Effector CD4-positive, alpha-beta T cell (primary cell): ENCODE data around the gene HSPA13.
"Not testable (repeated sequence)": the region's sequence is repeated elsewhere in the genome, so short reads cannot be mapped to it uniquely, and the experiment has no call there.

ENCODE experiments used
- DNase-seq: peaks from one replicate; pipeline ENCODE4 v3.0.0-alpha.2; 2020
- total RNA-seq: gene quantifications from one replicate; lab custom pipeline; 2026; lab: John Stamatoyannopoulos, UW

The HSPA13 gene, protein sequence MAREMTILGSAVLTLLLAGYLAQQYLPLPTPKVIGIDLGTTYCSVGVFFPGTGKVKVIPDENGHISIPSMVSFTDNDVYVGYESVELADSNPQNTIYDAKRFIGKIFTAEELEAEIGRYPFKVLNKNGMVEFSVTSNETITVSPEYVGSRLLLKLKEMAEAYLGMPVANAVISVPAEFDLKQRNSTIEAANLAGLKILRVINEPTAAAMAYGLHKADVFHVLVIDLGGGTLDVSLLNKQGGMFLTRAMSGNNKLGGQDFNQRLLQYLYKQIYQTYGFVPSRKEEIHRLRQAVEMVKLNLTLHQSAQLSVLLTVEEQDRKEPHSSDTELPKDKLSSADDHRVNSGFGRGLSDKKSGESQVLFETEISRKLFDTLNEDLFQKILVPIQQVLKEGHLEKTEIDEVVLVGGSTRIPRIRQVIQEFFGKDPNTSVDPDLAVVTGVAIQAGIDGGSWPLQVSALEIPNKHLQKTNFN
- 49.7 reads per million, percentile 68 among the genes with 10 or more reads in this experiment for total RNA-seq

DNA sequence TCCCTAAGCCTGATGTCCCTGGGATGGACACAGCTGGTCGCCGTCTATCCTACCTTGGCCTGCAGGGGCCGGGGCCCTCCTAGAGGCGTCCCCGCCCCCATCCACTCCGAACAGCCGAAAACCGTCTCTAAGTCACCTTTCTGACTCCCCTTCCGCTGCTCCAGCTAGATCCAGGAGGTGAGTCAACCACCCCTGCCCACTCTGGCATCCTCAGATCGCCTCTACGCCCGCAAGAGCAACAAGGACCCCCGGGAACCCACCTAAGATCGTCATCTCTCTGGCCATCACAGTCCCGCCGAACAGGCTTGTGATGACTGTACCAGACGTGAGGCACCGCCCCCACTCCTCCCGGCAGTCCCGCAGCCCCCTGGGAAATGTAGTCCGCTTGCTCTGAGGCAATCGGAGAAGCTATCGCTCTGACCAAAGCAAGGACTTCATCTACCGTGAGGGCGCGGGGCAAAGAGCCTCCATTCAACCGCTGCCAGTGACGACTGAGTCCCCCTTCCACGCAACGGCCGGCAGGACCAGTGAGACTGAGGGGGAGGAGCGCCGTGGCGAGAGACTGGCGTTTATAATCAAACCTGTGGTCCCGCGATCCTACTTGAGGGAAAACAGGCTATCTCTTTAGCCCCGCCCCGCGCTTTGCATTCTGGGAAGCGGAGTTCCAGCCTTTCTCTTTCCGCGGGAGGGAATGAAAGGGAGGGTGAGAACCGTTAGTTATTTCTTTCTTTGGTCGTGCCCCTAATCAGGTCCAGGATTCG, at the start of gene HSPA13:
Gene HSPA13 (minus strand): TSS at position 312 of the 761 bp plus-strand sequence. CDS start 27 bp downstream, at position 285.
- peak; percentile 99 for DNase-seq

DNA sequence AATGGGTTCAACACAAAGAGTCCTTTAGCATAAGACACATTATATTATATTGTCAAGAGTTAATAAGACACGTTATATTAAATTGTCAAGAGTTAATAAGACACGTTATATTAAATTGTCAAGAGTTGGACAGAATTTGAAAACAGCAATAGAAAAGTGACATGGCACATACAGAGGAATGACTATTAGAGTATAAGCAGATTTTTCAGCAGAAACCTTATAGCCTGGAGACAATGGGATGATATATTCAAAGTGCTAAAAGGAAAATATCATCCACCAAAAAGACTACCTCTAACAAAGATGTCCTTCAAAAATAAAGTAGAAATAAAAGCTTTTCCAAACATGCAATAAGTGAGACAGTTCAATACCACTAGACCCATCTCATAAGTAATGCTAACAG, 36.0 kb upstream of the HSPA13 start:
- no peak for DNase-seq

DNA sequence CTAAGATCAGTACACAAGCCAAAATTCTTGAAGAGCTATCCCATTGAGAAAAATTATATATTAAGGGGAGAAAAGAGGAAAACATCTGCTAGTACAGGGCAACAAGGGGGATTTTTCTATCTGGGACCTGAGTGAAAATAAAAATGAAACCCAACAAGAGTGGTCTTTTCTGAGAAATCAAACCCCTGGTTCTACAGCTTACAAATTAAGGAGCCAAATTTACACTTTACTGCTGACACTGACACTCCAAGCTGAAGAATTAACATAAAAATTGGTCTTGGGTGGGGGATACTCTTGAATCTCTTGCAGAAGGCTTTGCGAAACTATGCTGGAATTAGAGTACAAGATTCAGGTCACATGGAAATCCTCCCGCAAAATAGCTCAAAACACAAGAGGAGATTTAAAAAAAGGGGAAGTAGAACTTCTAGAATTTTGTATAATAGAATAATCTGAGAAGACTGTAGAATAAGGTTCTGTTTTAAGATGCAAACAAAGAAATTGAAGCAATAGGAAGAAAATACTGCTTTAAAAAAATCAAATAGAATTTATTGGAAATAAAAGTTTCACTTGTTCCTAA, 32.1 kb upstream of the HSPA13 start:
- DNase-seq, result no peak

DNA sequence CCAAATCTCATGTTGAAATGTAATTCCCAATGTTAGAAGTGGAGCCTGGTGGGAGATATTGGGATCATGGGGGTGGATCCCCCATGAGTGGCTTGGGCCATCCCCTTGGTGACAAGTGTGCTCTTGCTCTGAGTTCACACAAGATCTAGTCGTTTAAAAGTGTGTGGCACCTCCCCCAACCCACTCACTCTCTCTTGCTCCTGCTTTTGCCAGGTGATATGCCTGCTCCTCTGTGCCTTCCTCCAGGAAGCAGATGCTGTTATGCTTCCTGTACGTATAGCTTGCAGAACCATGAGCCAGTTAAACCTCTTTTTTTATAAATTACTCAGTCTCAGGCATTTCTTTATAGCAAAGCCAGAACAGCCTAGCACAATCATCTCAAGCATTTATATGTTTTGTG, 23.0 kb upstream of the HSPA13 start:
- no peak for DNase-seq

DNA sequence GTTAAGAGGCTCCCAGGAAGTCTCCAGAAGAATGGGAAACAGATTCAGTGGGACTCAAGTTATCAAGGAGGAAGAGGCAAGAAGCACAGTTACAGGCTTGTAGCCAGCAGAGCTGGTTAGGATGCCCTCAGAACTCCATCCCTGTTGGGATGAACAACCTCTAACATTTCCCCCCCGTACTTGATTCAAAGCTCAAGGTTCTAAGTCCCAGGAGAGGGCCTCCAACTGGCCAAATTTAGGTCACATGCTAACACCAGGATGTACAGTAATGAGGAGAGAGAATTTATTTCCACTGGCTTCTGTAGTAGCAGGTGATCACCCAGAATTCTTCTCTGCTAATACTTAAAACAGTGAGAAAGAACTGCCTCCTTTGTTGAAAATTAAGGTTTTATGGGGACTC, 22.3 kb upstream of the HSPA13 start:
- no peak for DNase-seq

DNA sequence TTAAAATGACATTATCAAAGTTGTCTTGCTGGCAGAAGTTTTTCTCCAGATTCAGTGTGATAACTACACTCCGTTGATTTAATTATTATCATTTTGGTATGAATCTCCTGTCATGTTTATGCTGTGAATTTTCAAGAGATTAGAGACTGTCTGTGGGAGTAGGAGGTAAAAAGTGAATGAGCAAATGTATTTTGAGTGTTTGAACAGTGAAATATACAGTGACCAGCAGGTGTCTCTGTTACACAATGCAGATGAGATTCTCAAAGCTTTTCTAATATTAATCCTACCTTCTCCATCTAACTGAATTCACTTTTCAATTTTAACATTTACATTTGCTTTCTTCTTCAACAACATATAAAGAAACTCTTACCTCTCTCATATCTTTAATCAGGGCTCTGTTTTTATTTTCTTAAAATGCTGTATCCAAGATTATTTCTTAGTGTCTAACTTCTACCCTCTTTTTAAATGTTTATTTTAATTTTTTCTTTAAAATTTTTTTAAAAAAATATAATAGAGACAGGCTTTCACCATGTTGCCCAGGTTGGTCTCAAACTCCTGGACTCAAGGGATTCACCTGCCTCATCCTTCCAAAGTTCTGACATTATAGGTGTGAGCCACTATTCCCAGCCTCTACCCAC, 20.9 kb upstream of the HSPA13 start:
- no peak for DNase-seq

DNA sequence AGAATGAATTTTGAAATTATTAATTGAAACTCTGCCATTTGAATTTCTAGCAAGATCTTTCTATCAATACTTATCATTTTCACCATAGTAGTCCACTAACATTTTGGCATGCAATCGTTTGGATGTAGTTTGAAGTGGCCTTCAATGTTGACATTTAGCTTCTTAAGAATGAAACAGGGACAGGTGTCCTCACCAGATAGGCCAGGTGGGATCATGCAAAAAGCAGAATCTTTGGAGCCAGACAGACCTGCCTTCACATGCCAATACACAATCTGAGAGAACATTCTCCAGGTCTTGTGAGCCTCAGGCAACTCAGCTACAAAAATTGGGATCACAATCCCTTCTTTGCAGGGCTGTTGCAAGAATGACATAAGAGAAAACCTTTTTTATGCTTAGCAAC, 18.3 kb upstream of the HSPA13 start:
- no peak for DNase-seq

DNA sequence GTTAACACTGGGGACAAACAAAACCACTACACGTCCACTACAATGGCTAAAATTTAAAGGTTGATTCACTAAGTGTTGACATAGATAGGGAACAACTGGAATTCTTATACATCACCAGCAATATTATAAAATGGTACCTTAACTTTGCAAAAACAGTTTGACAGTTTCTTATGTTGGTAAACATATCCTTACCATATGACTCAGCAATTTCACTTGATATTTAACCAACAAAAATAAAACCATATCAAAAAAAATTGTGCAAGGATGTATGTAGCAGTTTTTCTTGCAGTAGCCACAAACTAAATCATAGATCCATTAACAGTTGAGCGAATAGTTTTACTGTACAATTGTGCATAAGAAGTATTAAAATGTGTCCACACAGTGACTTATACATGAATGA, 5.3 kb upstream of the HSPA13 start:
- DNase-seq, result no peak

DNA sequence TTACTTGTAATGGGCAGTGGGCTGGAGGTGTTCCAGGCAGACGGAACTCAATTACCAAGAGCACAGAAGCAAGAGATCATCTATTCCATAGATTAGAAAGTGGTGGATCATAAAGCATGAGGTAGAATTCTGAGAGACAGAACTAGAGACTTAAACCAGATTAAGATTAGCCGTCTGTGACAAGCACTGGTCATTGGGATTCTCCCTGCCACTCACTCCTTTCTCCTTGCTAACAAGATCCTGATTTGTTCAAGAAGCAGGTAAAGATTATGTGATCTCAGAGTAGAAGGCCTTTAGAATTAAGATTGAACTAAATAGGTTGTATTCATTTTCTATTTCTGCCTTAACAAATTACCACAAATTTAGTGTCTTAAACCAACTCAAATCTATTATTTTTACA, 1.5 kb upstream of the HSPA13 start:
- no peak for DNase-seq

DNA sequence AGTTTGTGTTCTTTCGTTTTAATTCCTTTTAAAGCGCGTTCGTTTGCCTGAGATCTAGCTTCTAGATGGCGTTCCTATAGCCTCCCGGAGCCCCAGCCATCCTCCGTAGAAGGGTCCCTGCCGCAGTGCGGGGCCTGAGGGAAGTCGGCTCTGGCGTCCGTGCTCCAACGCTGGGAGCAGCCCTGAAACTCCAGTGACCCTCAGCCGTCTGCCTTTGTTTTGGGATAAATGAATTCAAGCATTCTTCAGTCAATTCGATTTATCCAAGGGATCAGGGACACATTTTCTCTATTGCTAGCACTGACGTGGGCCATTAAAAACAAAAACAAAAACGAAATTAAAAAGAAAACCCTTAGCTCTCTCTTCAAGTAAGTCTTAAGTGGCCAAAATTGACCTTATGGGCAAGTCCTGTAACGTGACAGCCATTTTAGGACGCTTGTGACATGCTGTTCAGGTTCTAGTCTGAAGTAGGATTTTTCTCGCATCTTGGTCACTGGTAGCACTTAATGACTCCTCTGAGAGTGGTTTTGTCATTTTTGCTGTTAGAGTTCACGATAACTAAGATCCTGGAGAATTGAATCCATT, 742 bp upstream of the HSPA13 start:
- DNase-seq, result no peak

DNA sequence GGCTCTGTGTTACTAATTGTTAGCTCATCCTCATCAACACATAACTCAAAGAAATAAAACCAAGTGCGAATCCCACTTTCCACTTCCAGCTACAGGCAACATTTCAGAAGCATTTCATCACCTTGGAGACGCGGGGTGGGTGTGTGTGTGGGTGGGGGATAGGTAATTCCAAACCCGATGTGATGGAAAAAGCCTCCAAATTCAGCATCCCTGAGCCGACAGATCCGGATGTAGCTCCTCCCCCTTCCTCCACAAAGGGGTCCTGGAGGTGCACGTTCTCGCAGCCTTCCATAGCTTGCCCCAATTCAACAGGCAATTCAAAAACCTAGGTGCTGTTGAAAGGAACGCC, 486 bp downstream of the HSPA13 start:
- DNase-seq, result no peak

DNA sequence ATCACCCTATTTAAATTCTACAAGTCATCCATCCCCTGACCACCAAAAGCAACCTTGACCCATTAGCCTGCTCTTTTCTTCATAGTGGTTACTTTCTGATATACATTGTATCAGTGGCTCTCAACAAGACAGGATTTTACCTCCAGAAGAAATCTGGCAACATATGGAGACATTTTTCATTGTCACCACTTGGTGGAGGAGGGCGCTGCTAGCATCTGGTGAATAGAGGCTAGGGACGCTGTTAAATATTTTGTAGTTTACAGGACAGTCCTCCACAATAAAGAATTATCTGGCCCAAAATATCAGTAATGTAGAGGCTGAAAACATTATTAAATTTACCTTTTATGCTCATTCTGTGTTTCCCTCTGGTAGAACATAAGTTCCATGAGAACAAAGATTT, 6.1 kb downstream of the HSPA13 start:
- DNase-seq, result no peak

DNA sequence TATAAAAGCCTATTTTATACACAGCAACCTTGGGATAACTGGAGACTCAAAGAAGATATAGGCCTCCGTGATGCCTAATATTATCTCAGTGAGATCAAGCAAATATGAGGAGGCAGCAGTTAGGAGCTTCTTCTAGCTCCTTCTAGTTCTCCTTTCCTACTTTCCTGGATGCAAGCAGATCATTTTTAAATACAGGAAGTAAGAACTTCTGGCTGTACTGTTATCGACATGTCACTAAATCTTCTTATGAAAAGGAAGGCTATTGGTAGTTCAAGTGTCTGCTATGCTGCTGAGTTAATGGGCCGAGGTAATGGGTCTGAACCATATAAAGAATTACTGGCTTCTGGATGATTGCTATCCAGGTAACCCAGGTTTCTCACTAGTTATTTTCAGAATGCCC, 15.9 kb downstream of the HSPA13 start:
- DNase-seq, result no peak

DNA sequence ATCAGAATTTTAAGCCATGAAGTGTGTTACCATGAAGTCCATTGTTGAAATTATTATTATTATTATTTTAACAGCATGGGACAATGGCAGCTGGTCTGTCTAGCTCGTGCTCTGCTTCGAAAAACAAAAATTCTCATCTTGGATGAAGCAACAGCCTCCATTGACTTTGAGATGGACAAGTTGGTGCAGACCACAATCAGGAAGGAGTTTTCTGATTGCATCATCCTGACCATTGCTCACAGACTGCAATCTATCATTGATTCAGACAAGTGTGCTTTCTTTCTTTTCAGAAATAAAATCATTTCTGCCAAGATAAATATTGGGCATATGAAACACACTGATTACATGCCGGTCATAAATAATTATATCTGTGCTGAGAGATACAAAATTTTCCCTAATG, 21.0 kb downstream of the HSPA13 start:
- no peak for DNase-seq

DNA sequence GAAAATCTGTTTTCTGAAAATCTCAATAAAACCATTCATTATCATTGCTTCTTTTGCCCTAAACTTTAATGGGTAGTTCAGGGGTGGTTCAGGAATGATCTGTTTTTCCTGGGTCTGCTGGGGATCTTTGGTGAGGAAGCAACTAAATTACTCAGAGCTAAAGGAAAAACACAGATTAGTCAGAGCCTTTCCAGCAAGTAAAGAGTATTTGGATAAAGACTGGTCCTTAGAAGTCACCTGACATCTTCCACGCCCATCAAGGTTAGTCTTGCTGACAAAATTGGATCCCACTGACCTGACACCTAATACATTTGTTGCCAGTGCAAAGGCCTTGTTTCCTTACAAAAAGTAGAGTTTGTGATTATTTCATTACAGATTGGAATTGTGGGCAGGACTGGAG, 24.2 kb downstream of the HSPA13 start:
- no peak for DNase-seq

DNA sequence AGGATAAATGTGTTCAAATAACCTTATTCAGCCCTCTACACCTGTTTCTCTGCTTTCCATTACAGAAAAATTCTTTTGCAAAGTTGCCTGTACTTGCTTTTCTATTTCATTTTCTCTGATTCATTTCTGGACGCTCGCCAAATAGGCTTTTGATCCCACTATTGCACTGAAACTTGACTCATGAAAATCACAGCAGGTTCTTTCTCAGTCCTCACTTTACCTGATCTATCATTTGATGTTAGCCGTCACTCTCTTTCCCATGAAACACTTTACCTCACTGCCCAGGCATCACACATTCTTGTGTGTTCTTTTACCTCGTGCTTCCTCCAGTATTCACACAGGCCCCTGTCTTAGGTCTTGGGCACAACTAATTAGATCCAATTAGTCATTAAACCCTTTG, 26.2 kb downstream of the HSPA13 start:
- DNase-seq, result no peak

DNA sequence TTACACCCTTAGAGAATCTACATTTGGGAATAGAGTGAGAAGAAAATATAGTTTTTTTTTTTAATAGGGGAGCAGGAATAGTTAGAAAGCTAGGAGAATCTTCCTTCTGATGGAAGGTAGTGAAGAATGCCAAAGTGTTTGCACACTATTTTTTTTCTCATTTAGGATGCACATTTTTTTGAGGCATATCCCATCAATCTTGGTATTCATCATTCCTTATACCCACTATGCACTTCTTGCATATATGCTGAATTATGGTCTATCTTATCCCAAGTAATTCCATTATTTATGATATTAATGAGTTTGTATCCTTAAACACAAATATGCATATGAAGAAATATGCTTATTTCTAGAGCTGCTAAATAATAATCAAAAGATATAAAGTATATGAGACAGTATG, 28.4 kb downstream of the HSPA13 start:
- DNase-seq, result no peak

DNA sequence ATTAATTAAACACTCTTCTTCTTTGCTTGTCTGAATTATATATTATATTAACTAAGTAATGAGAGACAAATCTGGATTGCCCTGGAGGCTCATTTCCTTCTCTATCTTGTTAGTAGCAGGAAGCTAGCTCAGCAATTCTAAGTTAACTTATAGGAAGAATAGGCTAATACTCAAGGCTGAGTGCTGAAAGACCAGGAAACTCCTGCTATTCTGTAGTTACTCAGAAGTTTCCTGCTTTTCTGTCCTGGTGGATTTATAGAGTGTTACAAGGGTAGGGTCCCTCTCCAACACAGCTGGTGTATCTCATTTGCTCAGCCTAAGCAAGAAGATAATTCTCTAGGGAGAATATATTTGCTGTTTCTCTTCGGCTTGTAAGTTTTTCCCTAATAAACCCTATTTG, 29.2 kb downstream of the HSPA13 start:
- no peak for DNase-seq

DNA sequence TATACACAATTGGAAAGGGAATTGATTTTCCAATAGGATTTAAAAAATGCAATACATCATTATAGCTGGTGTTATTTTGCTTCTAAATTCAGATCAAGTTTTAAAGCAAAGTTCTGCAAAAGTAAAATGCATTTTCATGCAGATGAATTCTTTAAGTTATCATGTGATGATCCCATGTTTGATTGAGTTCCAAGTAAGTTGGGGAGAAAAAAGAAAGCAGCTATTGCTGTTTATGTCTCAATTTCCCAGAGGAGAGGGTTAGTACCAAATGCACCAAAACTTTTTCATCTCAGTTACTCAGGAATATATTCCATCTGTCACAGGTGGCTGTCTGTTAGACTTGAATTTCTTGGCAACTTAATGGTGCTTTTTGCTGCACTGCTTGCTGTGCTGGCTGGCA, 29.7 kb downstream of the HSPA13 start:
- DNase-seq, result no peak

DNA sequence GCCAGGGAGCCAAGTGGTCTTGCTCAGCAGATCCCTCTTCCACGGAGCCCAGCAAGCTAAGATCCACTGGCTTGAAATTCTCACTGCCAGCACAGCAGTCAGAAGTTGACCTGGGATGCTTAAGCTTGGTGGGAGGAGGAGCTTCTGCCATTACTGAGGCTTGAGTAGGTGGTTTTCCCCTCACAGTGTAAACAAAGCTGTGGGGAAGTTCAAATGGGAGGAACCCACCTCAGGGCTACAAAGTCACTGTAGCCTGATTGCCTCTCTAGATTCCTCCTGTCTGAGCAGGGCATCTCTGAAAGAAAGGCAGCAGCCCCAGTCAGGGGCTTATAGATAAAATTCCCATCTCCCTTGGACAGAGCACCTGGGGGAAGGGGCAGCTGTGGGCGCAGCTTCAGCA, 55.6 kb downstream of the HSPA13 start:
- not testable (repeated sequence) for DNase-seq

DNA sequence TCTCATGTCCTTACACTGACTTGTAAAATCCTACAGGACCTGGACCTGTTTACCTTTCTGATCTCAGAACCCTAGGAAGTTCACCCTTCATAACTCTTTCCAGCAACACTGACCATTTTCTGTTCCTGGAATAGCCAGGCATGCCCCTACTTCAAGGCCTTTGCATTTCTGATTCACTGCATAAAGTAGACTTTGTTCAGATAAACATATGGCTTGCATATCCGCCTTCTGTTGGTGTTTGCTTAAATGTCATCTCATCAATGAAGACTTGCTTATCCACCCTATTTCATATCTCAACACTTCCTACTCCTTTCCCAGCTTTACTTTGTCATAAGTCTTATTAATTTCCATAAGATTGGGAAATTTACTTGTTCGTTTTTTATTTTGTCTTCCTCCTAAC, 57.4 kb downstream of the HSPA13 start:
- DNase-seq, result no peak
